Neuronal stem cell (in vitro differentiated cells): ENCODE measurements around the gene TASP1.

Experiments
- DNase-seq: peaks from one replicate; pipeline ENCODE4 v3.0.0-alpha.2; 2013; ENCODE audit warnings: low spot score
- H2AFZ ChIP-seq: one replicate; pipeline ENCODE4 v1.6.1; 2013; ENCODE audit warnings: mild to moderate bottlenecking, low read length, inconsistent platforms
- H2AK5ac ChIP-seq: 2 replicates; pipeline ENCODE4 v1.6.1; 2013; ENCODE audit warnings: low read depth, mild to moderate bottlenecking, inconsistent platforms, low read length, moderate library complexity, mixed read lengths
- H2BK120ac ChIP-seq: 2 replicates; pipeline ENCODE4 v1.6.1; 2013; ENCODE audit warnings: low read depth, mild to moderate bottlenecking, inconsistent platforms, low read length, moderate library complexity, mixed read lengths
- H2BK12ac ChIP-seq: one replicate; pipeline ENCODE4 v1.6.1; 2013; ENCODE audit warnings: low read length, inconsistent platforms
- H2BK15ac ChIP-seq: 2 replicates; pipeline ENCODE4 v1.6.1; 2013; ENCODE audit warnings: mild to moderate bottlenecking, low read length, inconsistent platforms, mixed read lengths
- H2BK5ac ChIP-seq: one replicate; pipeline ENCODE4 v1.6.1; 2013; ENCODE audit warnings: inconsistent platforms, mild to moderate bottlenecking, low read length, moderate library complexity
- H3K14ac ChIP-seq: one replicate; pipeline ENCODE4 v1.6.1; 2013; ENCODE audit warnings: low read length, inconsistent platforms
- H3K18ac ChIP-seq: 2 replicates; pipeline ENCODE4 v1.6.1; 2013; ENCODE audit warnings: low read length, inconsistent platforms
- H3K23ac ChIP-seq: 2 replicates; pipeline ENCODE4 v1.6.1; 2013; ENCODE audit warnings: low read depth, mild to moderate bottlenecking, mixed read lengths, low read length, inconsistent platforms; ENCODE audit not compliant: poor library complexity
- H3K27ac ChIP-seq: replicated peaks from 3 replicates; pipeline ENCODE4 v1.5.1; 2013; ENCODE audit warnings: low read length, inconsistent platforms
- H3K27me3 ChIP-seq, 3 experiments: 2 replicates each; pipeline ENCODE4 v1.6.1; 2013; ENCODE audit warnings: low read length in 3 of 3, mild to moderate bottlenecking in 2 of 3, inconsistent platforms in 1 of 3, low read depth in 1 of 3, mixed read lengths in 1 of 3, moderate library complexity in 1 of 3; ENCODE audit not compliant: control insufficient read depth in 3 of 3, insufficient read depth in 3 of 3
- H3K36me3 ChIP-seq, 2 donors: replicated peaks in 1 of 2; 2 replicates each; pipeline ENCODE4 v1.6.1; 2013; ENCODE audit warnings: low read length in 2 of 2; ENCODE audit not compliant: control insufficient read depth in 2 of 2, insufficient read depth in 2 of 2
- H3K4ac ChIP-seq: 2 replicates; pipeline ENCODE4 v1.6.1; 2013; ENCODE audit warnings: inconsistent platforms, mild to moderate bottlenecking, low read length, moderate library complexity
- H3K4me1 ChIP-seq, 2 donors: 1 replicate in 1 of 2; 2 replicates in 1 of 2; pipeline ENCODE4 v1.6.1; 2013; ENCODE audit warnings: low read length in 2 of 2, low read depth in 1 of 2; ENCODE audit not compliant: control insufficient read depth in 2 of 2, insufficient read depth in 1 of 2
- H3K4me2 ChIP-seq: one replicate; pipeline ENCODE4 v1.6.1; 2013; ENCODE audit warnings: mild to moderate bottlenecking, low read length, inconsistent platforms; ENCODE audit not compliant: insufficient read depth, poor library complexity, severe bottlenecking
- H3K4me3 ChIP-seq, 2 donors: 2 replicates each; pipeline ENCODE4 v1.5.1; 2013; ENCODE audit warnings: low read length in 2 of 2, mild to moderate bottlenecking in 2 of 2, inconsistent platforms in 1 of 2, moderate library complexity in 1 of 2
- H3K79me1 ChIP-seq: one replicate; pipeline ENCODE4 v1.6.1; 2013; ENCODE audit warnings: low read depth, mild to moderate bottlenecking, inconsistent platforms, low read length, moderate library complexity
- H3K9ac ChIP-seq: one replicate; pipeline ENCODE4 v1.6.1; 2013; ENCODE audit warnings: mild to moderate bottlenecking, low read depth, low read length, inconsistent platforms; ENCODE audit not compliant: poor library complexity
- H3K9me3 ChIP-seq, 2 donors: replicated peaks in 1 of 2; 2 replicates each; pipeline versions ENCODE3 to v1.6.1; 2013; ENCODE audit warnings: low read length in 2 of 2, mild to moderate bottlenecking in 2 of 2, inconsistent platforms in 1 of 2, low read depth in 1 of 2, mixed read lengths in 1 of 2, moderate library complexity in 1 of 2; ENCODE audit not compliant: control insufficient read depth in 2 of 2, insufficient read depth in 1 of 2
- H4K8ac ChIP-seq: one replicate; pipeline ENCODE4 v1.6.1; 2013; ENCODE audit warnings: low read depth, mild to moderate bottlenecking, inconsistent platforms, low read length, moderate library complexity
- H4K91ac ChIP-seq: one replicate; pipeline ENCODE4 v1.6.1; 2013; ENCODE audit warnings: low read length, low read depth, mild to moderate bottlenecking, inconsistent platforms; ENCODE audit not compliant: poor library complexity
- WGBS, 2 donors: extraction: QIAGEN DNeasy Blood & Tissue Kit; methylation state at CpG; one replicate each; pipeline ENCODE4 v1.1.7; 2013; ENCODE audit warnings: missing lambda C conversion rate in 2 of 2, mixed read lengths in 1 of 2; ENCODE audit not compliant: insufficient read length in 2 of 2, insufficient replicate concordance in 1 of 2; ENCODE audit errors: extremely low coverage in 2 of 2; 5-methylcytosine and 5-hydroxymethylcytosine counted together

The TASP1 gene

GRCh38 chr20:13449868-13450434 is 188.8 kb downstream of the TASP1 start:
- Histone ChIP-seq H3K9me3 (peaks cover 0 to 4% of the 10 kb centered on the region in 2 donors), H3K14ac (no peak overlapping the region), H3K27ac (no peak overlapping the region), H3K4me2 (no peak overlapping the region), H3K18ac (no peak overlapping the region), H3K4me1 (peaks cover 0 to 1% of the 10 kb centered on the region in 2 donors), H2BK5ac (no peak overlapping the region), H2BK15ac (no peak overlapping the region), H2BK12ac (no peak overlapping the region), H4K91ac (no peak overlapping the region), H3K36me3 (no peaks in the 10 kb centered on the region), H3K79me1 (no peaks in the 10 kb centered on the region), H3K23ac (no peak overlapping the region), H2AK5ac (no peak overlapping the region), H3K4me3 (no peak overlapping the region), H3K9ac (no peak overlapping the region), H2BK120ac (no peak overlapping the region), H3K27me3 (no peaks in the 10 kb centered on the region), H4K8ac (no peak overlapping the region), H2AFZ (no peak overlapping the region), H3K4ac (no peak overlapping the region)
- WGBS, 2 donors = no CpG with 5 or more reads among the region's 3 CpGs
- DNase-seq = no peak

- Histone ChIP-seq H3K4ac (no peak overlapping the region), H2BK5ac (no peak overlapping the region), H3K27me3 (no peaks in the 10 kb centered on the region), H3K23ac (no peak overlapping the region), H2AK5ac (no peak overlapping the region), H3K4me1 (no peaks in the 10 kb centered on the region), H4K8ac (no peak overlapping the region), H3K18ac (no peak overlapping the region), H3K9me3 (peaks cover 0 to 4% of the 10 kb centered on the region in 2 donors), H3K27ac (no peak overlapping the region), H2BK120ac (no peak overlapping the region), H3K14ac (no peak overlapping the region), H4K91ac (no peak overlapping the region), H3K4me3 (no peak overlapping the region), H2BK15ac (no peak overlapping the region), H2AFZ (no peak overlapping the region), H2BK12ac (no peak overlapping the region), H3K4me2 (no peak overlapping the region), H3K36me3 (no peaks in the 10 kb centered on the region), H3K79me1 (no peaks in the 10 kb centered on the region), H3K9ac (no peak overlapping the region)
- DNase-seq = no peak
Observed at GRCh38 chr20:13447385-13448180, 191.1 kb downstream of the TASP1 start.

DNA sequence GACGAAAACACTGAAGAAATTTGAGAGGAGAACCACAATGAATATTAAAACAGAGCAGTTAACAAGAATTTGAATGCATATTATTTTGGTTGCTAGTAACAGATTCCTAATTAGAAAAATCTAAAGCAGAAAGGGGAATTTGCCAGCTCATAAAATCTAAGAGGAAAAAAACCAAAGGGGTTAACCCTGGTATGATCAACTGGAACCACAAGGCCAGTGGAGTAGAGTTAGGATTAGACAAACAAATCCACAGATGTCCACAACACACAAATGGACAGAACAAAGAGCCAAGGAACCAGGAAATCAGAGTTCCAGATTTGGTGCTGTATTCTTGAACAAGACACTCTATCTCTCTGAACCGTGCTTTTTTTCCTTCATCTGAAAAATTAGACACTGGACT is 195.0 kb downstream of the TASP1 start:
- no peak overlapping the region for H3K18ac ChIP-seq
- H4K8ac ChIP-seq = no peak overlapping the region
- H3K9me3 ChIP-seq = no peaks in the 10 kb centered on the region
- no peaks in the 10 kb centered on the region for H3K36me3 ChIP-seq
- H3K79me1 ChIP-seq = no peaks in the 10 kb centered on the region
- H3K27me3 ChIP-seq = no peaks in the 10 kb centered on the region
- no peak overlapping the region for H2BK5ac ChIP-seq
- H3K4ac ChIP-seq = no peak overlapping the region
- no peak overlapping the region for H3K23ac ChIP-seq
- no peak overlapping the region for H4K91ac ChIP-seq
- no peak overlapping the region for H2BK12ac ChIP-seq
- no peak overlapping the region for H3K14ac ChIP-seq
- DNase-seq = no peak
- H2BK15ac ChIP-seq = no peak overlapping the region
- H3K4me1 ChIP-seq = no peaks in the 10 kb centered on the region
- no CpG with 5 or more reads among the region's 2 CpGs for WGBS, 2 donors
- H2BK120ac ChIP-seq = no peak overlapping the region
- no peak overlapping the region for H2AFZ ChIP-seq
- H3K4me2 ChIP-seq = no peak overlapping the region
- no peak overlapping the region for H3K9ac ChIP-seq
- H2AK5ac ChIP-seq = no peak overlapping the region
- no peak overlapping the region for H3K27ac ChIP-seq
- no peak overlapping the region for H3K4me3 ChIP-seq

DNA sequence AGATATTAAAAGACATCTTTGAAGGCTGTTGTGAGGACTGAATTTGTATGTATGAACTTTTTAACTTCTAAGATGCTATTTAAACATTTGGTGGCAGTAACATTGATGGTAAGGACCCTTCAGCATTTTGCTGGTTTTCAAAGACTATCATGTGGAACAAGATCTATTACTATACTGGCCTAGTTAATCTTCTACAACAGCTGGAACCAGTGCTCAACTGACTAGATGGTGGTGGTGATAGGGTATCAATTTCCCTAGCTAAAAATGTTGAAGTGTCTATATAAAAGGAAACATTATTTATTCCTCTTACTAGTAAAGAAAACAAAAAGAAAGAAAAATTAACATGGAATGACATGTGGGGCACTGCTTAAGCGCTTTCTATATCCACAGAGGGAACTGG is 195.7 kb downstream of the TASP1 start:
- Histone ChIP-seq H3K4me1 (no peaks in the 10 kb centered on the region), H2BK120ac (no peak overlapping the region), H4K8ac (no peak overlapping the region), H2AFZ (no peak overlapping the region), H3K4me3 (no peak overlapping the region), H2AK5ac (no peak overlapping the region), H2BK12ac (no peak overlapping the region), H3K36me3 (no peaks in the 10 kb centered on the region), H3K4ac (no peak overlapping the region), H3K79me1 (no peaks in the 10 kb centered on the region), H3K18ac (no peak overlapping the region), H3K4me2 (no peak overlapping the region), H3K9ac (no peak overlapping the region), H3K14ac (no peak overlapping the region), H2BK15ac (no peak overlapping the region), H3K27ac (no peak overlapping the region), H4K91ac (no peak overlapping the region), H2BK5ac (no peak overlapping the region), H3K9me3 (no peaks in the 10 kb centered on the region), H3K23ac (no peak overlapping the region), H3K27me3 (no peaks in the 10 kb centered on the region)
- no peak for DNase-seq
- no CpG with 5 or more reads among the region's 1 CpG for WGBS, 2 donors
